Liver (tissue), 9 donors: ENCODE results near the gene ATP11A. TPM values are rescaled to one million over a fixed set of nuclear protein-coding genes. Genes with fewer than 3 reads are reported as not detected.

Experiments used
- DNase-seq: peaks from one replicate; pipeline ENCODE4 v3.0.0-alpha.2; 2017; ENCODE audit warnings: low spot score
- H3K27ac ChIP-seq, 2 donors: one replicate each; pipeline ENCODE4 v1.7.0; 2013; ENCODE audit warnings: inconsistent platforms in 2 of 2, low read length in 2 of 2, control low read depth in 1 of 2, low read depth in 1 of 2, mild to moderate bottlenecking in 1 of 2
- H3K27me3 ChIP-seq, 4 donors: one replicate each; pipeline versions ENCODE4 v1.6.1 to v1.7.0; 2013; ENCODE audit warnings: low read length in 3 of 4, inconsistent platforms in 1 of 4, mild to moderate bottlenecking in 1 of 4, moderate library complexity in 1 of 4; ENCODE audit not compliant: control insufficient read depth in 4 of 4, insufficient read depth in 4 of 4
- H3K36me3 ChIP-seq, 4 donors: one replicate each; pipeline versions ENCODE4 v1.6.1 to v1.7.0; 2013; ENCODE audit warnings: low read length in 3 of 4, mild to moderate bottlenecking in 3 of 4, low read depth in 1 of 4, moderate library complexity in 1 of 4; ENCODE audit not compliant: control insufficient read depth in 4 of 4, insufficient read depth in 3 of 4
- H3K4me1 ChIP-seq, 4 donors: one replicate each; pipeline versions ENCODE4 v1.6.1 to v1.7.0; 2013; ENCODE audit warnings: low read length in 3 of 4, mild to moderate bottlenecking in 3 of 4, moderate library complexity in 1 of 4; ENCODE audit not compliant: control insufficient read depth in 4 of 4, insufficient read depth in 4 of 4
- H3K4me3 ChIP-seq, 3 donors: one replicate each; pipeline versions ENCODE4 v1.6.1 to v1.7.0; 2013; ENCODE audit warnings: low read length in 3 of 3, control low read depth in 1 of 3, low read depth in 1 of 3, mild to moderate bottlenecking in 1 of 3
- H3K9ac ChIP-seq, 2 donors: one replicate each; pipeline ENCODE4 v1.7.0; 2013; ENCODE audit warnings: low read length in 2 of 2, mild to moderate bottlenecking in 2 of 2, moderate library complexity in 2 of 2, control low read depth in 1 of 2, low read depth in 1 of 2
- H3K9me3 ChIP-seq, 4 donors: one replicate each; pipeline versions ENCODE4 v1.6.1 to v1.7.0; 2013; ENCODE audit warnings: low read length in 3 of 4; ENCODE audit not compliant: control insufficient read depth in 4 of 4
- ATF3 ChIP-seq: IDR thresholded peaks from 2 replicates; pipeline ENCODE4 v1.6.1; 2016; ENCODE audit warnings: antibody characterized with exemption
- EGR1 ChIP-seq, 2 donors: IDR thresholded peaks; 2 replicates each; pipeline ENCODE4 v1.6.1; 2016 to 2018; ENCODE audit warnings: antibody characterized with exemption in 2 of 2, low read depth in 2 of 2
- FOXA1 ChIP-seq: IDR thresholded peaks from 2 replicates; pipeline ENCODE4 v1.6.1; 2016; ENCODE audit warnings: antibody characterized with exemption
- GABPA ChIP-seq, 2 donors: IDR thresholded peaks in 1 of 2; conservative IDR thresholded peaks in 1 of 2; 2 replicates each; pipeline ENCODE4 v1.6.1; 2016; ENCODE audit warnings: antibody characterized with exemption in 2 of 2, mild to moderate bottlenecking in 1 of 2, moderate library complexity in 1 of 2
- HNF4G ChIP-seq: IDR thresholded peaks from 2 replicates; pipeline ENCODE4 v1.6.1; 2016; ENCODE audit warnings: antibody characterized with exemption
- JUND ChIP-seq, 2 donors: IDR thresholded peaks; 2 replicates each; pipeline ENCODE4 v1.6.1; 2016; ENCODE audit warnings: antibody characterized with exemption in 2 of 2
- MAX ChIP-seq: IDR thresholded peaks from 2 replicates; pipeline ENCODE4 v1.6.1; 2016; ENCODE audit warnings: antibody characterized with exemption
- NR2F2 ChIP-seq: IDR thresholded peaks from 2 replicates; pipeline ENCODE4 v1.6.1; 2016; ENCODE audit warnings: antibody characterized with exemption
- RAD21 ChIP-seq, 2 donors: IDR thresholded peaks; 2 replicates each; pipeline ENCODE4 v1.6.1; 2016; ENCODE audit warnings: antibody characterized with exemption in 2 of 2, mild to moderate bottlenecking in 2 of 2
- SP1 ChIP-seq: IDR thresholded peaks from 2 replicates; pipeline ENCODE4 v1.6.1; 2018; ENCODE audit warnings: antibody characterized with exemption, mild to moderate bottlenecking
- TAF1 ChIP-seq: conservative IDR thresholded peaks from 2 replicates; pipeline ENCODE4 v1.6.1; 2016; ENCODE audit warnings: antibody characterized with exemption, mild to moderate bottlenecking
- WGBS: extraction: QIAGEN DNeasy Blood & Tissue Kit; methylation state at CpG from one replicate; pipeline ENCODE4 v1.1.7; 2013; 5-methylcytosine and 5-hydroxymethylcytosine counted together
- polyA plus RNA-seq, 2 donors: library from polyadenylated mRNA; stranded (reverse) in 1 of 2; unstranded in 1 of 2; fragments of 200-250 nt in 1 of 2; fragments of >200 nt in 1 of 2; fragmentation: Nextera tagmentation in 1 of 2; extraction: Ambion mirVana in 1 of 2; gene quantifications; one replicate each; pipeline versions ENCODE4 v1.2.1 to v1.2.3, GENCODE V29; 2013 to 2015
- total RNA-seq, 2 donors: library from RNA; depleted of rRNA; stranded (reverse); fragments of >200 nt; gene quantifications; one replicate each; pipeline ENCODE4 v1.2.3, GENCODE V29; 2014
- TF ChIP-seq, protein P1 (sequence below): fragments of 150-350 bp; IDR thresholded peaks from 2 replicates; pipeline ENCODE4 v1.5.1; 2017; ENCODE audit warnings: improper control_type of control experiment, low read depth, low read length; ENCODE audit not compliant: missing input control
- TF ChIP-seq, protein P2 (sequence below): IDR thresholded peaks from 2 replicates; pipeline ENCODE4 v1.6.1; 2016; ENCODE audit warnings: antibody characterized with exemption, mild to moderate bottlenecking
- donor health status: healthy.
- donor health status: healthy.
- donor health status: healthy.
- donor health status: healthy.
- donor health status: healthy.

Gene ATP11A
- total and polyA plus RNA-seq, 4 donors = 8.7 to 27.9 (median 13.8) TPM

- no peaks in the 10 kb centered on the region for H3K27me3 ChIP-seq
- no peak overlapping the region for H3K9ac ChIP-seq
- no peak overlapping the region for H3K4me3 ChIP-seq
- no peaks in the 10 kb centered on the region for H3K36me3 ChIP-seq
- TF ChIP-seq FOXA1 = no peak
- TF ChIP-seq TAF1 = no peak
- no peak for TF ChIP-seq RAD21 (IDR thresholded peaks at IDR 0.05)
- no peak for TF ChIP-seq SP1
- TF ChIP-seq, protein P1, sequence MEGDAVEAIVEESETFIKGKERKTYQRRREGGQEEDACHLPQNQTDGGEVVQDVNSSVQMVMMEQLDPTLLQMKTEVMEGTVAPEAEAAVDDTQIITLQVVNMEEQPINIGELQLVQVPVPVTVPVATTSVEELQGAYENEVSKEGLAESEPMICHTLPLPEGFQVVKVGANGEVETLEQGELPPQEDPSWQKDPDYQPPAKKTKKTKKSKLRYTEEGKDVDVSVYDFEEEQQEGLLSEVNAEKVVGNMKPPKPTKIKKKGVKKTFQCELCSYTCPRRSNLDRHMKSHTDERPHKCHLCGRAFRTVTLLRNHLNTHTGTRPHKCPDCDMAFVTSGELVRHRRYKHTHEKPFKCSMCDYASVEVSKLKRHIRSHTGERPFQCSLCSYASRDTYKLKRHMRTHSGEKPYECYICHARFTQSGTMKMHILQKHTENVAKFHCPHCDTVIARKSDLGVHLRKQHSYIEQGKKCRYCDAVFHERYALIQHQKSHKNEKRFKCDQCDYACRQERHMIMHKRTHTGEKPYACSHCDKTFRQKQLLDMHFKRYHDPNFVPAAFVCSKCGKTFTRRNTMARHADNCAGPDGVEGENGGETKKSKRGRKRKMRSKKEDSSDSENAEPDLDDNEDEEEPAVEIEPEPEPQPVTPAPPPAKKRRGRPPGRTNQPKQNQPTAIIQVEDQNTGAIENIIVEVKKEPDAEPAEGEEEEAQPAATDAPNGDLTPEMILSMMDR = no peak
- no peak for TF ChIP-seq MAX
- TF ChIP-seq HNF4G = no peak
- peak overlapping the region; percentile 70 to 73 for H3K27ac ChIP-seq
- H3K4me1 ChIP-seq = no peaks in the 10 kb centered on the region
- H3K9me3 ChIP-seq = no peaks in the 10 kb centered on the region
- no peak for DNase-seq
- WGBS = 92% methylated on average over 15 of the region's 15 CpGs
Measured at GRCh38 chr13:112741185-112741755, 51.4 kb downstream of the ATP11A start.

- H3K27me3 ChIP-seq = no peaks in the 10 kb centered on the region
- H3K9ac ChIP-seq = no peak overlapping the region
- no peaks in the 10 kb centered on the region for H3K4me1 ChIP-seq
- peak overlapping the region; percentile 26 to 73 for H3K27ac ChIP-seq
- no peaks in the 10 kb centered on the region for H3K9me3 ChIP-seq
- DNase-seq = no peak
- H3K36me3 ChIP-seq = no peaks in the 10 kb centered on the region
- H3K4me3 ChIP-seq = no peak overlapping the region
- TF ChIP-seq EGR1 (IDR thresholded peaks at IDR 0.05; ENCODE audit: low read depth in 2 of 2) (no peak), NR2F2 (no peak), TAF1 (no peak), ATF3 (no peak), MAX (no peak), GABPA (IDR thresholded peaks at IDR 0.05 in 1 of 2, conservative IDR thresholded peaks at IDR 0.05 in 1 of 2) (no peak), JUND (IDR thresholded peaks at IDR 0.05) (no peak), FOXA1 (no peak)
- TF ChIP-seq, protein P1 = no peak
- TF ChIP-seq, protein P2, sequence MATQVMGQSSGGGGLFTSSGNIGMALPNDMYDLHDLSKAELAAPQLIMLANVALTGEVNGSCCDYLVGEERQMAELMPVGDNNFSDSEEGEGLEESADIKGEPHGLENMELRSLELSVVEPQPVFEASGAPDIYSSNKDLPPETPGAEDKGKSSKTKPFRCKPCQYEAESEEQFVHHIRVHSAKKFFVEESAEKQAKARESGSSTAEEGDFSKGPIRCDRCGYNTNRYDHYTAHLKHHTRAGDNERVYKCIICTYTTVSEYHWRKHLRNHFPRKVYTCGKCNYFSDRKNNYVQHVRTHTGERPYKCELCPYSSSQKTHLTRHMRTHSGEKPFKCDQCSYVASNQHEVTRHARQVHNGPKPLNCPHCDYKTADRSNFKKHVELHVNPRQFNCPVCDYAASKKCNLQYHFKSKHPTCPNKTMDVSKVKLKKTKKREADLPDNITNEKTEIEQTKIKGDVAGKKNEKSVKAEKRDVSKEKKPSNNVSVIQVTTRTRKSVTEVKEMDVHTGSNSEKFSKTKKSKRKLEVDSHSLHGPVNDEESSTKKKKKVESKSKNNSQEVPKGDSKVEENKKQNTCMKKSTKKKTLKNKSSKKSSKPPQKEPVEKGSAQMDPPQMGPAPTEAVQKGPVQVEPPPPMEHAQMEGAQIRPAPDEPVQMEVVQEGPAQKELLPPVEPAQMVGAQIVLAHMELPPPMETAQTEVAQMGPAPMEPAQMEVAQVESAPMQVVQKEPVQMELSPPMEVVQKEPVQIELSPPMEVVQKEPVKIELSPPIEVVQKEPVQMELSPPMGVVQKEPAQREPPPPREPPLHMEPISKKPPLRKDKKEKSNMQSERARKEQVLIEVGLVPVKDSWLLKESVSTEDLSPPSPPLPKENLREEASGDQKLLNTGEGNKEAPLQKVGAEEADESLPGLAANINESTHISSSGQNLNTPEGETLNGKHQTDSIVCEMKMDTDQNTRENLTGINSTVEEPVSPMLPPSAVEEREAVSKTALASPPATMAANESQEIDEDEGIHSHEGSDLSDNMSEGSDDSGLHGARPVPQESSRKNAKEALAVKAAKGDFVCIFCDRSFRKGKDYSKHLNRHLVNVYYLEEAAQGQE = no peak
- WGBS = 95% methylated on average over 18 of the region's 18 CpGs
Measured at GRCh38 chr13:112741835-112742570, 52.2 kb downstream of the ATP11A start.
